NCI-H345 (cell line): Measurements from ENCODE around the gene PDE8A.
A peak's percentile ranks its signal among the peaks of the same experiment; 100 is the strongest.

Experiments used
- DNase-seq: peaks from one replicate; lab custom pipeline; 2025; lab: John Stamatoyannopoulos, UW

Gene PDE8A

DNA sequence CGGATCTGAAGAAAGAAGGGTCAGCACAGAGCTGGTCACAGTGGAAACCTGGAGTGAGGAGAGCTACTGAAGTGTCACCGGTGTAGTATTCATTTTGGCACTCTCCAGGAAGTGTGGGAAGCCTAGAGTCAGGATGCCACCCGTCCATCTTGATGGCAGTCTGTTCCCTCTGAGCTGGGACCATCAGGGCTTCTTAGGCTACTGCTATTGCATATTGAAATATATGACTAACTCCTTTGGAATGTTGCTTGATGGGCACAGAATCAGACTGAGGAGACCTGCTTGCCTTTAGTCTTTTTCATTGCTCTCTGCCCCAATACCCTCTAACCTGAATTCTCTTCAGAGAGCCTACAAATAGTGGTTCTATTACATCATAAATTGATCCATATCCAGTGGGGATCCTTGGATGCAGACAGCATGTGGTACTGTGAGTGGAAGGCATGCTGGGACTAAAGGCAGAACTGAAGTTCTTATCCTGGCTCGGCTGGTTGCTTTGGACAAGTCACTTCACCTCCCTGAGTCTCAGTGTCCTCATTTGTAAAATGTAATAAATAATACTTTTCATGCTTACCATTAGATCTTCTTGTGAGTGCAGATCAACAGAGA, 143.5 kb downstream of the PDE8A start:
- DNase-seq, result no peak

DNA sequence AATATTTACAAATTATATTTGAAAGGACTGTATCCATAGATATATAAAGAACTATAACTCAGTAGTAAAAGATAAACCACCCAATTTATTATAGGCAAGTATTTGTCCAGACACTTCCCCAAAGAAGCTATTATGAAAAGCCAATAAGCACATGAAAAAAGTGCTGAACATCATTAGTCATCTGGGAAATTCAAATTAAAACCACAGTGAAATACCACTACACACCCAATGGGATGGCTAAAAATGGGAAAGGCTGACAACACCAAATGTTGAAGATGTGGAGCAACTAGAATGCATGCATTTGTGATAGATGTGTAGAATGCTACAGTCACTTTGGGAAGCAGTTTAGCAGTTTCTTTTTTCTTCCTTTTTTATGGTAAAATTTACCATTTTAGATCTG, 147.0 kb downstream of the PDE8A start:
- DNase-seq, result no peak

DNA sequence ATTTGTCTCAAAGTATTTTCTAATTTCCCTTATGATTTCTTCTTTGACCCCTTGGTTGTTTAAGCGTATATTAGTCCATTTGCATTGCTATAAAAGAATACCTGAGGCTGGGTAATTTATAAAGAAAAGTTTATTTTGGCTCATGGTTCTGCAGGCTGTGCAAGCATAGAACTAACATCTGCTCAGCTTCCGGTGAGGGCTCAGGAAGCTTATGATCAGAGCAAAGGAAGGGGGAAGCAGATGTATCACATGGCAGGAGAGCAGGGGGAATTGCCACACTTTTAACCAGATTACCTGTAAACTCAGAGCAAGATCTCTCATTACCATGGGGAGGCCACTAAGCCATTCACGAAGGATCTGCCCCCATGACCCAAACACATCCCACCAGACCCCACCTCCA, 148.2 kb downstream of the PDE8A start:
- no peak for DNase-seq

DNA sequence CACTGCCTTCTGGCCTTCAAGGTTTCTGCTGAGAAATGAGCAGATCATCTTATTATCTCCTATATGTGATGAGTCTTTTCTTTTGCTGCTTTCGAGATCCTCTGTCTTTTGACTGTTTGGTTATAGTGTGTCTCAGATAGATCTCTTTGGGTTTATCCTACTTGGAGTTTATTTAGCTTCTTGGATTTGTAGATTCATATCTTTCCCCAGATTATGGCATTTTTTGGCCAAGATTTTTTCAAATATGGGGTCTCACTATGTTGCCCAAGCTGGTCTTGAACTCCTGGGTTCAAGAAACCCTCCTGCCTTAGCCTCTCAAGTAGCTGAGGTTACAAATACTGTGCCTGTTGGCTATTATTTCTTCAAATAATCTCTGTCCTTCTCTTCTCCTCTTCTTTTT, 150.3 kb downstream of the PDE8A start:
- no peak for DNase-seq

DNA sequence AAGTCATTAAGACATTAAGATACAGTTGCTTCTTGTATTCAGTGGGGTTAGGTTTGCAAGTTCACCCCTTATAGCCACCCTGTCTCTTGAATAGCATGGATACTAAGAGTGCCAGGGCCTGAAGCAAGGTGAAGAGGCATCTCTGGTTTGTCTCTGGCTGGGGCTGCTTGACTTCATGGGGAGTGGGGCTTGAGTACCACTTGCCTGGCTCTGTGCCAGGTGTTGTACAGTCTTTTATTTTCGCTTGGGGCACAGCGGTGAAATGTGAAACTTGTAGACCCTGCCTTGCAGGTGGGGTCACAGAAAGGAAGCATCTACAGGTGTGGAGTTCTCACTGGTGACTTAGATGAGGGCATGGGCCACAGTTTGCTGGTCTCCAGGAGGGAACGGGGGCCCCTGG, 152.1 kb downstream of the PDE8A start:
- DNase-seq, result no peak

DNA sequence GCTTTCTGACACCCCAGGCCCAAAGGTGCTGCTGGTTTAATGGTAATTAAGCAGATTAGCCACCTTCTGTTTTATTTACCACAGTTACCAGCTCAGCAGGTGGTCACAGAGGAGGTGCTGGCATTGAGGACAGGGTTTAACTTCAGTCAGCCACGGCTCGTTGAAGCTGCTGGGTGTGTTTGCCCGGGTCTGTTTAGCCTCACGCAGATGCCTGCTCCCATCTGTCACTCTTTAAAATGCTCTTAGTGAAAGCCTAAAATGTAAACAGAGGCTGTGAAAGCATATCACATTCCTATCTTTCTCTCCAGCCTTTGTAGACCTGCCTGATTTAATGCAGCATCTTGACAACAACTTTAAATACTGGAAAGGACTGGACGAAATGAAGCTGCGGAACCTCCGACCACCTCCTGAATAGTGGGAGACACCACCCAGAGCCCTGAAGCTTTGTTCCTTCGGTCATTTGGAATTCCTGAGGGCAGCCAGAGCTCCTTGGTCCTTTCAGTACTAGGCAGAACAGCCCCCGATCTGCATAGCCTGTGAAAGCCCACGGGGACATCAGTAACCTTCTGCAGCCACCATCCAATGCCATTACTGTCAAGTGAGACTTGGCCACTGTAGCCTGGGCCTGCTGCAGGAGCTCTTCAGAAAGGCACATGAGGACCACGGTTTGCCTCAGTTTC, 156.0 kb downstream of the PDE8A start:
- DNase-seq, result peak; percentile 87

DNA sequence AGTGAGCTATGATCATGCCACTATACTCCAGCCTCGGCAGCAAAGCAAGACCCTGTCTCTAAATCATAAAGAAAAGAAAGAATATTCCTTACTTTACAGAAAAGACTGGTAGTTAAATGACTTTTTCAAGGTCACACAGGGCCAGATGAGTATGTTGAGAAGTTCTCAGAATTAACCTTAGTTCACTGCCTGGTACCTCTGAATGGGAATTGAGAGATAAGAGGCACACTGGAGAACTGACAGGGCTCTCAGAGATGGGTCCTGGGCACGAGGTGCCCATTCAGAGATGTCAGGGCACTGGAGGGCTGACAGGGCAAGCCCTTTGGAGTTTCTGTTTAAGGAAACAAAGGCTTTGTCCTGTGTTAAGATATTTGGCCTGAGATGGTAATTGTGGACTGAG, 157.7 kb downstream of the PDE8A start:
- DNase-seq, result no peak

DNA sequence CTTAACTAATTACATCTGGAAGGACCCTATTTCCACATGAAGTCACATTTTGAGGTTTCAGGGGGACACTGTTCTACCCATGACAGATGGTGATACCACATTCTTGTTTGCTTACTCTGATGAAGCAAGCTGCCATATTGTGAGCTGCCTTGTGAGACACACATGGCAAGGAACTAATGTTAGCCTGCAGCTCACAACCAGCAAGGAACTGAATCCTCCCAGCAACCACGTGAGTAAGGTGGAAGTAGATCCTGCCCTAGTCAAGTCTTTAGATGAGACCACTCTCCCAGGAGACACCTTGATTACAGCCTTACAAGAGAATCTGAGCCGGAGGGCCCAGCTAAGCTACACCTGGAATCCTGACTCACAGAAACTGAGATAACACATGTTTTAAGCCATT, 160.1 kb downstream of the PDE8A start:
- DNase-seq, result no peak

DNA sequence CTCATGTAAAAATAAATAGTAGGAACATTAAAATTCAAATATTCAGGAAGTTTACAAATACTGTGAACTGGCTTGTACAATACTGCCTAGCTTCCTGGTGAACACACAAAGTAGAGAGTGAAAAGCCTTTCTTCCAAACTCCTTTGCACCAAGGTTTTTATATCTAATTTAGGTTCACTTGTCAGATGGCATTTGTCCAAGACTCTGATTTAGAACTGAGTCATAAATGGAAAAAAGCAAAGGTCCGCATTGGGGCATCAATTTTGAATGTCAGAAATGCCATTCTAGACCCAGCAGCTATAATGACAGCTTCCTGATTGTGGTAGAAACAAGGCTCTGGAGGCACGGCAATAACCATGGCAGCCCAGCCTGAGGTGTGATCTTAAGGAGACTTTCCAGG, 160.7 kb downstream of the PDE8A start:
- no peak for DNase-seq

DNA sequence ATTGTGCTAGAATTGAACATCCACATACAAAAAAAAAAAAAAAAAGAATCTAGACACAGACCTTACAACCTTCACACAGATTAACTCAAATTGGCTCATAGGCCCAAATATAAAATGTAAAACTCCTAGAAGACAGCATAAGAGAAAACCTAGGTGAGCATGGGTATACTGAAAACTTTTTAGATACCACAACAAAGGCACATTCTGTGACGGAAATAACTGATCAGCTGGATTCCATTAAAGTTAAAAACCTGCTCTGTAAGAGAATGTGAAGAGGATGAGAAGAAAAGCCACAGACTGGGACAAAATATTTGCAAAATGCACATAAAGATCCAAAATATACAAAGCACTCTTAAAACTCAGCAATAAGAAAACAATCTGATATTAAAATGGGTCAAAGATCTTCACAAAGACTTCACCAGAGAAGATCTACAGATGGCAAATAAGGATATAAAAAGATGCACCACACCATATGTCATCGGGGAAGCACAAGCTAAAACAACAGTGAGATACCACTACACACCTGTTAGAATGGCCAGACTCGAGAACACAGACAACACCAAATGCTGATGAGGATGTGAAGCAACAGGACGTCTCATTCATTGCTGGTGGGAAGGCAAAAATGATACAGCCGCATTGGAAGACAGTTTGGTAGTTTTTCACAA, 167.9 kb downstream of the PDE8A start:
- DNase-seq, result no peak

DNA sequence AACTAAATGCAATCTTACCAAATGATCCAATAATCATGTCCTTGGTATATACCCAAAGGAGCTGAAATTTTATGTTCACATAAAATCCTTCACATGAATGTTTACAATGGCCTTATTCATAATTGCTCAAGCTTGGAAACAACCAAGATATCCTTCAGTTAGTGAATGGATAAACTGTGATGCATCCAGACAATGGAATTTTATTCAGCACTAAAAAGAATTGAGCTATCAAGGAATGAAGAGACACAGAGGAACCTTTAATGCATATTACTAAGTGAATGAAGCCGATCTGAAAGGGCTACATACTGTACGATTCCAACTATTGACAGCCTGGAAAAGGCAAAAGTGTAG, 168.4 kb downstream of the PDE8A start:
- DNase-seq, result no peak

DNA sequence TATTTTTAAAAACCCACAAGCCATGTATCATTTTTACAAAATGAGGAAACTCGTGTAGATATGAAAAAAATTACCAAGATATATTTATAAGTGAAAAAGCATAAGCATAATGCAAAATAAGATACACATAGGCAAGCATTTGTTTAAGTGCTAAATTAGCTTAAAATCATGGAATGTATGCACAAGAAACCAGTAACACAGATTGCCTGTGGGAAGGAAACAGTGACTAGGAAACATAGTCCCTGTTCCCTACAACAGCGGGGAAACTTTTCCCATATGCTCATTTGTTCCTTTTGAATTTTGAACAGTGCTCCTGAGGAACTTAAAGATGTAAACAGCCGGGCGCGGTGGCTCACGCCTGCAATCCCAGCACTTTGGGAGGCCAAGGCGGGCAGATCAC, 169.5 kb downstream of the PDE8A start:
- DNase-seq, result no peak

DNA sequence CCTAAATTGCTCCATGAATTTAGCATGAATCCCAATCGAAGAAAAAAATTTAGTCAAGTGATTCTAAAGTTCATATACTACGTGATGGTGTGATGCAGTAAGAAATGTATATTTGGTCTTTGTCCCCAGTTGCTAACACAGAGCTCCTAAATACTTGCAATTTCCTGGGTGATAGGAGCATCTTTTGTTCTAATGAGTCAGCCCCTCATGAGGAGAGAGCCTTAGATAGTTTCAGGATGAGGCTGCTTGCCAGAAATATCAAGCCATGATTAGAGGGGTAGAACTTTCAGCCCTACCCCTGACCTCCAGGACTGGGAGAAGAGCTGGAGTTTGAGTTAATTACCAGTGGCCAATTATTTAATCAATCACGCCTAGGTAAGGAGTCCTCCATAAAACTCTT, 170.2 kb downstream of the PDE8A start:
- DNase-seq, result no peak

DNA sequence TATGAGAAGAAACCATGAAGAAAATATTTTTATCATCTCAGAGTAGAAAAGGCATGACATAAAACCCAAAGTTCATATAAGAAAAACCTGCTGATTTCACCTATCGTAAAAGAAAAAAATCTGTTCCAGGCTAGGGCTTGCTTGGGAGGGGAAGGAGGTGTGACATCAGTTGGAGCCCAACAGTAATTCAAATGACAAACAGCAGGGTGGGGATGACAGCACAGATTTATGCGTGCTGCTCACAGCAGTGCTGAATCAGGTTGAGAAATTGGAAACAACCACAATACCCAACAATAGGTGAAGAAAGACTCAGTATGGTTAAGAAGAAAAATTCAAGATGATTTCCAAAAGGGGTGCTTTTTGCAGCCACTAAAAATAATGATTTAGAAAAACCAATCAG, 172.4 kb downstream of the PDE8A start:
- no peak for DNase-seq

DNA sequence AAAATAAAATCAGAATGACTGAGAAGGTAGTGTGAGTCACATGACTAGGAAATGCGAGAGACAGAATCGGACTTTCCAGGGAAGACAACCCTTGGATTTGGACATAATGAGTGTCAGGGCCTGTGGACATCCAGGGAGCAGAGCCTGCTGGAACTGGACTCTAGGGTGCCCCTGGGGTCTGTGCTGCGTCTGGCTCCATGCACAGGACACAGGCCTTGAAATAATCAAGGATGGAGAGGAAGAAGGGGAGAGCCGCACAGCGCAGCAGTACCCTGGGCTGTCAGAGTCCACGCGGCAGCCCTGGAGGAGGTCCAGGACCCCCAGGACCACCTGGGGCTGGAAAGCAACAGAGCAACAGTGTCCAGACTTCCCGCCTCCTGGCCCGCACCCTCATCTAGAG, 173.7 kb downstream of the PDE8A start:
- no peak for DNase-seq

DNA sequence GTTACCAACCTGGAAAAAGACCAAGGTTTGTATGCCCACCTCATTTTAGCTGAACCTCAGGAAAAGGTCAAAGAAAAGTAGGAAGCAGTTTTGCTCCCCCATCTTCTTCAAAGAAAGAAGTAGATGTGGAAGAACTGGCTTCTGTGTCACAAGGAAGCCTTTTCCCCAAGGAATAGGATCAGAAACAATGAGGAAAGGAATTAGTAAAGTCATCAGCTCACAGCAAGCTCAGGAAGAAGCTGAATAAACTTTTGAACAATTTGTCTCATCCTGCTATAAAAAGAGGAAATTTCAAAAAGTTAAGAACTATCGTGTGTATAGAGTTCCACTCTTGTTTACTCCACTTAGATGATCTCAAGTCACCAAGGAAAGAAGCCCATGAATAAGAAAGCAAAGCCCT, 174.2 kb downstream of the PDE8A start:
- DNase-seq, result no peak

DNA sequence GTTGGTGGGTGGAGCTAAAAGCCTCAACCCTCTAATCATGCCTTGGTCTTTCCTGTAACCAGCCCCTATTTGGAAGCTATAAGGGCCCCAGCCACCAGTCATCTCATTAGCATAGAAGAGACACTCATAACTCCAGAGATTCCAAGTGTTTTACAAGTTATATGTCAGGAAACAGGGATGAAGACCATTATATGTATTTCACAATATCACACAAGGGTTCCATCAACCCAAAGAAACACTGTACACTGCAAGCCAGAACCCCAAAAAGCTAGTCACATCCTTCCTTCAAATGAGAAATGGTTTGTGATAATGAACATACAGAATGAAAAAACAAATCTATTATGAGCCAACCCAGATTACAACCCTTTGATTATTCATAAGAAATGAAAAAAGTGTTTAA, 175.7 kb downstream of the PDE8A start:
- no peak for DNase-seq

DNA sequence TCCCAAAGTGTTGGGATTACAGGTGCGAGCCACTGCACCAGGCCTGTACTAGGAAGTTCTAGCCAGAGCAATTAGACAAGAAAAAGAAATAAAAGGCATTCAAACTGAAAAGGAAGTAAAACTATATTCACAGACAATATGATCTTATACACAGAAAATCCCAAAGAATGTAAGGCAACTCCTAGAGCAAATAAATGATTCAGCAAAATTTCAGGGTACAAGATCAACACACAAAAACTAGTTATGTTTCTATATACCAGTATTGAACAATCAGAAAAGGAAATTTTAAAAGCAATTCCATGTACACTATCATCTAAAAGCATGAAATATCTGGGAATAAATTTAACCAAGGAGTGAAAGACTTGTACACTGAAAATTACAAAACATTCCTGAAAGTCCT, 180.6 kb downstream of the PDE8A start:
- DNase-seq, result no peak

DNA sequence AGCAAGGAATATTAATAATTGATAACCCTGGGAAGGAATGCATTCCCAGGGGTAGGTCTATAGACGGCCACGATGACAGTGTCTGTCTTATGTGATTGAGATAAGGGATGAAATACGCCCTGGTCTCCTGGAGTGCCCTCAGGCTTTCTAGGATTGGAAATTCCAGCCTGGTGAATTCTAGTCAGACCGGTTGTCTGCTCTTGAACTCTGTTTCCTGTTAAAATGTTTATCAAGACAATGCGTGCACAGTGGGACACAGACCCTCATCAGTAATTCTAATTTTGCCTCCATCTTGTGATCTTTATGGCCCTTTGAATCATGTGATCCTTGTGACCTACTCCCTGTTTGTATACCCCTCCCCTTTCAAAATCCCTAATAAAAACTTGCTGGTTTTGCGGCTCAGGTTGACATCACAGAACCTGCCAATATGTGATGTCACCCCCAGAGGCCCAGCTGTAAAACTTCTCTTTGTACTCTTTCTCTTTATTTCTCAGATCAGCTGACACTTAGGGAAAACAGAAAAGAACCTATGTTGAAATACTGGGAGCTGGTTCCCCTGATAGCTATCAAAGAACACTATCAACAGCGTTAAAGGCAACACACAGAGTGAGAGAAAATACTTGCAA, 183.3 kb downstream of the PDE8A start:
- DNase-seq, result peak; percentile 6

DNA sequence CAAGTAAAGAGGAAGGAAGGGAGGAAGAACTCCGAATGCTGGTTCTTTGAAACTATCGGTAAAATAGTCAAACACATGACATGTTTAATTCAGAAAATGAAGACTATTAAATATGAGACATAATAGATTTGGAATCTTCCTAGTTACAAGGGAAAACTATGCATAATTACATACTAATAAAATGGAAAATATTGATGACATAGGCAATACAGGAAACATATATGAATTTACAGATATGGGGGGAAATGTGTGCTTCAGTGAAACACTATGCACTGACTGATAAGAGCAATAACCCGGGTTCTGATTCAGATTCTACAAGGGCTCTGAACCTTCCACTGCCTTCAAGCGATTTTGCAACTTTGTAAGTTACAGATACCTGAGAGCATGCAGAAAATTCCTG, 185.9 kb downstream of the PDE8A start:
- no peak for DNase-seq

DNA sequence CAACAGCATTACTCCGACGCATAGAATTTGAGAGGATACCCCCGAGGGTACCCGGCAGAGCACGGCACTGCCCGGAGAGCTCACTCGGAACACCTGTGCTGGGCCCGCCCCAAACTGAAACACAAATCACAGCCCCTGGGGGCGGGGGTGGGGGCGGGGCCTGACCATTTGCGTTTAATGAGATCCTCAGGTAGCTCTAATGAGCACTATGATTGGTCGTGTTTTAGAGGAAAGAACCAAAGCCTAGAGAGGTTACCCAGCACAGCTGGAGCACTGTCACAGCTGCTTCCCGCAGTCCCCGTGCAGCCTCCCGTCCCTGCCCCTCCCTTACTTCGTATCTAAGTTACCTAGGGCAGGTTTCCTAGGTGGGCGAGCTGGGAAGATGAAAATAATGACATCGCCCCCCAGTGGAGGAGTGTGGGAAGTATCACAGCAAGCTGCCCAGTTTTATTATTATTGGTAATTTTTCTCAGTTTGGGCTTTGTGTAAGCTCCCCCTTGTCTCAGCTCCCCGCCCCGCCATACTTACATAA, 187.1 kb downstream of the PDE8A start:
- peak; percentile 68 for DNase-seq

DNA sequence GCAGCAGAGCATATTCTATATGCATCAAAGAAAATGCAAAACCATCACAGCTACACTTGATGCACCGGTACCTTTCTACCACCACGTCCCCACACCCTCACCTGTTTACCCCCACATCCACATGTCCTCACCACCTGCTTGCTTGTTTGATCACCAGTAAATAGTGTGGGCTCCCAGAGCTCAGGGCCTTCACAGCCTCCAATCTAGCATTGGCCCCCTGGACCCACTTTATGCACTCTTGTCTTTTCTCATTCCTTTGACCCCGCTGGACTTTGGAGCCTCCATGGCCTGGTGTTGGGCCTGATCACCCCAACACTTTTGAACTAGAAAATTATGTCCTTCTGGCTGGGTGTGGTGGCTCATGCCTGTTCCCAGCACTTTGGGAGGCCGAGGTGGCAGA, 190.1 kb downstream of the PDE8A start:
- DNase-seq, result no peak

DNA sequence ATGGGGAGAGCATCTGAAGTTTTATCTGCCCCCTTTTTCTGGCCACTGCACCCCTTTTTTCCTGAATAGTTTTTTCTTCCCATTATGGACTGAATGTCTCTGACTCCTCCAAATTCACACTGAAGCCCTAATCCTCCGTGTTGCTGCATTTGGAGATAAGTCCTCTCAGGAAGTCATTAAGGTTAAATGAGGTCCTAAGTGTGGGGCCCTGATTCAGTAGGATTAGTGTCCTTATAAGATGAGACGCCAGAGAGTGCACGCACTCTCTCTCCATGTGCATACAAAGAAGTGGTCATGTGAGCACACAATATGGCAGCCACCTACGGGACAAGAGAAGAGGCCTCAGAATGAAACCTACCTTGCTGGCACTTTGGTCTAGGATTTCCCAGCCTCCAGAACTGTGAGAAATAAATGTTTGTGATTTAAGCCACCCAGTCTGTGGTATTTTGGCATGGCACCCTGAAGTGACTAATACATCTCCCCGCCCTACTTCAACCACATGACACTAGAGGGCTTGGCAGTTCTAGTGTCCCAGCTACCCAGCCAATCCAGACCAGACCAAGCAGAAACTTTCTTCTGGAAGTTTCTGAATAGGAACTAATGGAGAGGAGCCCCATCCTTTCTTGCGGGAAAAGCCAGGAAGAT, 191.3 kb downstream of the PDE8A start:
- no peak for DNase-seq
